GM12878 (cell line): Measurements from ENCODE around the gene DBN1. TPM values are rescaled to one million over a fixed set of nuclear protein-coding genes. Genes with fewer than 3 reads are reported as not detected.

ENCODE experiments used
- ATAC-seq: fragments of 200-7000 bp; cut with Tn5 transposase; 3 replicates; pipeline ENCODE4 v1.9.1; 2020; ENCODE audit warnings: mild to moderate bottlenecking, moderate library complexity
- BruUV-seq: library from RNA; stranded (reverse); fragments of 400-500 nt; replicated peaks from 2 replicates; lab custom pipeline; 2021; lab: Mats Ljungman, UMichigan
- CTCF ChIA-PET: fragments of 300-600 bp; sonication (Branson Sonifier 250); formaldehyde crosslinking; extraction: SDS; loops from one replicate; lab custom pipeline; 2021; ENCODE audit warnings: inconsistent platforms; lab: Yijun Ruan, JAX
- POLR2A ChIA-PET: fragments of 350-600 bp; formaldehyde crosslinking; extraction: SDS; loops from one replicate; lab custom pipeline; 2021; ENCODE audit warnings: inconsistent platforms; lab: Charles Lee
- RAD21 ChIA-PET: fragments of 300-600 bp; sonication (Branson Sonifier 250); formaldehyde crosslinking; loops from one replicate; lab custom pipeline; 2023; ENCODE audit warnings: antibody characterized with exemption; ENCODE audit not compliant: unreplicated experiment; lab: Charles Lee
- SMC1A ChIA-PET: fragments of 300-600 bp; sonication (Branson Sonifier 250); formaldehyde crosslinking; loops from one replicate; lab custom pipeline; 2023; ENCODE audit not compliant: unreplicated experiment, uncharacterized antibody; lab: Charles Lee
- DNase-seq: peaks from one replicate; pipeline ENCODE4 v3.0.0-alpha.2; 2011; ENCODE audit warnings: low read depth, low spot score
- FAIRE-seq: peaks from 3 replicates; lab custom pipeline; 2011; peaks lifted over from hg19 to GRCh38; lab: Jason Lieb, UNC
- H2AFZ ChIP-seq: 2 replicates; pipeline ENCODE4 v1.6.0; 2011; ENCODE audit warnings: low read depth, low read length, control low read depth; ENCODE audit not compliant: control insufficient read depth
- H3K27ac ChIP-seq: 2 replicates; pipeline ENCODE4 v1.5.1; 2011; ENCODE audit warnings: control low read depth; ENCODE audit not compliant: control insufficient read depth, insufficient read depth
- H3K27me3 ChIP-seq, 2 experiments: replicated peaks in 1 of 2; 2 replicates each; pipeline versions ENCODE4 v1.6.0 to v1.6.1; 2011; ENCODE audit warnings: low read length in 1 of 2; ENCODE audit not compliant: control insufficient read depth in 2 of 2, insufficient read depth in 2 of 2
- H3K36me3 ChIP-seq, 2 experiments: 2 replicates each; pipeline ENCODE4 v1.5.1; 2011; ENCODE audit warnings: low read length in 1 of 2; ENCODE audit not compliant: control insufficient read depth in 2 of 2, insufficient read depth in 2 of 2
- H3K4me1 ChIP-seq: 2 replicates; pipeline ENCODE4 v1.6.1; 2011; ENCODE audit warnings: mild to moderate bottlenecking, low read length, moderate library complexity, mixed read lengths; ENCODE audit not compliant: control insufficient read depth, insufficient read depth
- H3K4me2 ChIP-seq: 2 replicates; pipeline ENCODE4 v1.6.0; 2011; ENCODE audit warnings: control low read depth; ENCODE audit not compliant: control insufficient read depth, insufficient read depth
- H3K4me3 ChIP-seq: fragments of 200-600 bp; sonication (generic); 2 replicates; pipeline ENCODE4 v1.5.1; 2016
- H3K79me2 ChIP-seq: 2 replicates; pipeline ENCODE4 v1.6.0; 2011; ENCODE audit warnings: low read length; ENCODE audit not compliant: control insufficient read depth, insufficient read depth
- H3K9ac ChIP-seq: 2 replicates; pipeline ENCODE4 v1.8.0; 2011; ENCODE audit warnings: low read length, control low read depth, mixed read lengths; ENCODE audit not compliant: control insufficient read depth, insufficient read depth
- H3K9me3 ChIP-seq: replicated peaks from 3 replicates; pipeline ENCODE4 v1.5.1; 2011; ENCODE audit warnings: mild to moderate bottlenecking, low read length; ENCODE audit not compliant: control insufficient read depth, insufficient read depth
- H4K20me1 ChIP-seq: 2 replicates; pipeline ENCODE4 v1.6.0; 2011; ENCODE audit not compliant: control insufficient read depth, insufficient read depth
- EGR1 ChIP-seq, 2 experiments: IDR thresholded peaks; 1 replicate in 1 of 2; 2 replicates in 1 of 2; pipeline ENCODE4 v1.6.1; 2011 to 2012; ENCODE audit warnings: low read depth in 2 of 2, low read length in 2 of 2, borderline replicate concordance in 1 of 2, mild to moderate bottlenecking in 1 of 2, moderate library complexity in 1 of 2
- KAT2A ChIP-seq: conservative IDR thresholded peaks from 2 replicates; pipeline ENCODE4 v1.6.1; 2011; ENCODE audit warnings: low read depth, low read length; ENCODE audit not compliant: control insufficient read depth
- NFIC ChIP-seq: IDR thresholded peaks from 2 replicates; pipeline ENCODE4 v1.6.1; 2012; ENCODE audit warnings: low read depth, mild to moderate bottlenecking, inconsistent platforms, low read length, moderate library complexity
- POLR2A ChIP-seq: IDR thresholded peaks from 2 replicates; pipeline ENCODE4 v1.6.1; 2011; ENCODE audit warnings: low read depth, mild to moderate bottlenecking, low read length
- POLR2AphosphoS5 ChIP-seq: IDR thresholded peaks from 2 replicates; pipeline ENCODE4 v1.6.1; 2011; ENCODE audit warnings: mild to moderate bottlenecking, low read length, inconsistent platforms
- WGBS: methylation state at CpG from one replicate; pipeline ENCODE4 v1.1.6; 2016; ENCODE audit warnings: low lambda C conversion rate; ENCODE audit not compliant: insufficient replicate concordance, insufficient coverage; ENCODE audit errors: missing lambda C conversion rate; 5-methylcytosine and 5-hydroxymethylcytosine counted together
- in situ Hi-C: fragments of 300-500 bp; cut with MboI; formaldehyde crosslinking; loops from 9 replicates; pipeline ENCODE4 v1.14.3; 2018; ENCODE audit warnings: mixed read lengths
- intact Hi-C: fragments of 100-400 bp; cut with micrococcal nuclease; formaldehyde crosslinking; loops from one replicate; pipeline ENCODE4 v1.14.2; 2022; ENCODE audit not compliant: unreplicated experiment
- polyA plus RNA-seq, 11 experiments: library from polyadenylated mRNA; depleted of rRNA in 4 of 11; unstranded in 6 of 11; stranded (reverse) in 5 of 11; fragments of >200 nt; fragmentation: Nextera tagmentation in 4 of 11; fragmentation: Illumina TruSeq in 1 of 11; extraction: Ambion mirVana in 4 of 11; extraction: Trizol in 1 of 11; gene quantifications; 1 replicate in 1 of 11; 2 replicates in 10 of 11; pipeline versions ENCODE4 v1.2.1 to v1.2.3, GENCODE V29; 2011 to 2016; ENCODE audit warnings: inconsistent platforms in 2 of 11, missing spikeins in 2 of 11, low read depth in 1 of 11
- total RNA-seq, 4 experiments: library from RNA; depleted of rRNA in 3 of 4; stranded (reverse); fragments of >200 nt in 3 of 4; fragmentation: Illumina TruSeq in 1 of 4; extraction: Trizol in 1 of 4; gene quantifications; 2 replicates each; pipeline versions ENCODE4 v1.2.1 to v1.2.3, GENCODE V29; 2013 to 2021

Gene DBN1
- total and polyA plus RNA-seq, 10 of the 15 experiments (the other 5 are each of a cell fraction or from before 2014, with no cell fraction given), result 0.18 to 81.0 (median 27.9) TPM

DNA sequence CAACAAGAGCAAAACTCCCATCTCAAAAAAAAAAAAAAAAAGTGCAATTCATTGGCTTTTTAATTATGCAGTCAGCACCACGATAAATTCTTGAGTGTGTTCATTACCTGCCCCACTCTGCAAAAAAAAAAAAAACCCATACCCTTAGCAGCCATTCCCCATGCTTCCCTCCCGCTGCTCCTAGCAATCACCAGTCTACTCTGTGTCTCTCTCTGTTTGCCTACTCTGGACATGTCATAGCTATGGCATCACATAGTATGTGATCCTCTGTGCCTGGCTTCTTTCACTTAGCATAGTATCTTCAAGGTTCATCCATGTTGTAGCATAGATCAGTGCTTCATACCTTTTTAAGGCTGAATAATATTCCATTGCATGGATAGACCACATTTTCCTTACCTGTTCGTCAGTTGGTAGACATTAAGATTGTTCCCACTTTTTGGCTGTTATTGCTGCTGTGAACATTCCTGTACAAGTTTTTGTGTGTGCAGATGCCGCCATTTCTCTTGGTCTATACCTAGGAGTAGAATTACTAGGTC, 33.8 kb downstream of the DBN1 start:
- Histone ChIP-seq H3K9me3 (no peaks in the 10 kb centered on the region), H3K79me2 (no peaks in the 10 kb centered on the region), H3K4me2 (no peak overlapping the region), H2AFZ (no peak overlapping the region), H3K27ac (no peak overlapping the region), H3K27me3 (no peaks in the 10 kb centered on the region), H3K9ac (no peak overlapping the region), H3K4me1 (peaks cover 8% of the 10 kb centered on the region)
- in situ Hi-C loops (no loop called here), intact Hi-C loops (no loop called here)
- WGBS, result 81% methylated on average over 4 of the region's 4 CpGs
- BruUV-seq, result no TSS peak
- DNase-seq, result no peak
- ChIA-PET CTCF (interaction anchor here (1.2 kb wide), 1 partner anchor 36 kb away, joined by 6 read pairs; no protein-coding TSS in a partner anchor), SMC1A (interaction anchor here (7.4 kb wide), 1 partner anchor 8 kb away, joined by 73 read pairs; no protein-coding TSS in a partner anchor)
- no peak for FAIRE-seq
- TF ChIP-seq POLR2A (0 out of 2 replicates have a peak, but pooled peaks have one; percentile 25), KAT2A (no peak)
- TF ChIP-seq, all 136 proteins: peak for 1
- Histone ChIP-seq H3K4me3 (no peak overlapping the region), H3K36me3 (peaks cover 28 to 36% of the 10 kb centered on the region in 2 experiments), H4K20me1 (no peaks in the 10 kb centered on the region)
- ChIA-PET RAD21 (no interaction called here), POLR2A (interaction anchor here (0.7 to 2.4 kb wide), 6 partner anchors 9 to 306 kb away, joined by 3 to 7 read pairs (median 4); partner anchors contain the start of gene NSD1)
- no peak for ATAC-seq

- ChIA-PET POLR2A (interaction anchor here (0.7 to 2.4 kb wide), 4 partner anchors 10 to 29 kb away, joined by 3 to 7 read pairs (median 3); partner anchors contain the start of genes F12 and GRK6), RAD21 (interaction anchor here (0.8 kb wide), 1 partner anchor 14 kb away, joined by 3 read pairs; no protein-coding TSS in a partner anchor), SMC1A (interaction anchor here (0.9 to 2.0 kb wide), 2 partner anchors 10 to 14 kb away, joined by 3 to 5 read pairs; no protein-coding TSS in a partner anchor), CTCF (interaction anchor here (1.7 kb wide), 1 partner anchor 34 kb away, joined by 8 read pairs; no protein-coding TSS in a partner anchor)
- no peak overlapping the region for H3K27ac ChIP-seq
- H3K27me3 ChIP-seq, result no peaks in the 10 kb centered on the region
- H3K4me3 ChIP-seq, result no peak overlapping the region
- 93% methylated on average over 10 of the region's 10 CpGs for WGBS
- intact Hi-C loops, result no loop called here
- no peaks in the 10 kb centered on the region for H4K20me1 ChIP-seq
- no peaks in the 10 kb centered on the region for H3K4me1 ChIP-seq
- H3K4me2 ChIP-seq, result no peak overlapping the region
- BruUV-seq, result no TSS peak
- in situ Hi-C loops, result no loop called here
- no peaks in the 10 kb centered on the region for H3K79me2 ChIP-seq
- ATAC-seq, result no peak
- no peaks in the 10 kb centered on the region for H3K9me3 ChIP-seq
- no peak overlapping the region for H3K9ac ChIP-seq
- FAIRE-seq, result no peak
- no peak overlapping the region for H2AFZ ChIP-seq
- DNase-seq, result no peak
- peak; percentile 70 for TF ChIP-seq POLR2A
- TF ChIP-seq NFIC, result no peak
- TF ChIP-seq POLR2AphosphoS5, result peak; percentile 54; the same call in 1 of the 2 replicates
- no peak for TF ChIP-seq EGR1 (IDR thresholded peaks at IDR 0.05; ENCODE audit: borderline replicate concordance in 1 of 2, low read depth in 2 of 2, low read length in 2 of 2)
- TF ChIP-seq, all 136 proteins: peak for 2
- H3K36me3 ChIP-seq, result peaks cover 38 to 46% of the 10 kb centered on the region in 2 experiments
These were observed 35.0 kb downstream of the DBN1 start for GRCh38 chr5:177438468-177438867.
